ENCODE results near the gene DNAJC22. TPM values are rescaled to one million over a fixed set of nuclear protein-coding genes. Genes with fewer than 3 reads are reported as not detected.

The DNAJC22 gene
- total and polyA plus RNA-seq, 9 of the 15 experiments (the other 6 are each of a cell fraction or from before 2014, with no cell fraction given) = 0.10 to 1.2 (median 0.47) TPM

- TF ChIP-seq MGA (IDR thresholded peaks at IDR 0.05) = peak; percentile 62
- TF ChIP-seq MXI1 (IDR thresholded peaks at IDR 0.05; ENCODE audit: low read depth, low read length) = no peak
- no peak for TF ChIP-seq CEBPZ (IDR thresholded peaks at IDR 0.05; ENCODE audit: borderline replicate concordance, low read depth, low read length)
- TF ChIP-seq NONO (IDR thresholded peaks at IDR 0.05; ENCODE audit: low read depth in 2 of 2, low read length in 1 of 2) = peak; percentile 73 to 89
- no peak for TF ChIP-seq ETS2 (tag; IDR thresholded peaks at IDR 0.05; ENCODE audit: borderline replicate concordance, poor library complexity, severe bottlenecking)
- TF ChIP-seq U2AF1 (optimal IDR thresholded peaks at IDR 0.05; ENCODE audit: low read depth, low read length) = no peak
- TF ChIP-seq YY1 (IDR thresholded peaks at IDR 0.05; ENCODE audit: borderline replicate concordance in 1 of 3, control insufficient read depth in 1 of 3, extremely low read depth in 1 of 3, insufficient read depth in 3 of 3, insufficient read length in 1 of 3, insufficient replicate concordance in 2 of 3, low read depth in 1 of 3, low read length in 2 of 3) = peak in 2 of 3 experiments; percentile 44 to 69
- TF ChIP-seq ZNF12 (CRISPR knock-in tag; IDR thresholded peaks at IDR 0.05) = peak; percentile 46; the same call in 1 of the 2 replicates
- TF ChIP-seq ZNF444 (CRISPR knock-in tag; IDR thresholded peaks at IDR 0.05) = no peak
- TF ChIP-seq NELFE (IDR thresholded peaks at IDR 0.05; ENCODE audit: insufficient read depth, insufficient read length) = no peak
- TF ChIP-seq CC2D1A (IDR thresholded peaks at IDR 0.05) = no peak
Observed at GRCh38 chr12:49366652-49367380, 20.1 kb downstream of the DNAJC22 start (continued).
